Measurements from ENCODE around the gene F7.

F7 gene

DNA sequence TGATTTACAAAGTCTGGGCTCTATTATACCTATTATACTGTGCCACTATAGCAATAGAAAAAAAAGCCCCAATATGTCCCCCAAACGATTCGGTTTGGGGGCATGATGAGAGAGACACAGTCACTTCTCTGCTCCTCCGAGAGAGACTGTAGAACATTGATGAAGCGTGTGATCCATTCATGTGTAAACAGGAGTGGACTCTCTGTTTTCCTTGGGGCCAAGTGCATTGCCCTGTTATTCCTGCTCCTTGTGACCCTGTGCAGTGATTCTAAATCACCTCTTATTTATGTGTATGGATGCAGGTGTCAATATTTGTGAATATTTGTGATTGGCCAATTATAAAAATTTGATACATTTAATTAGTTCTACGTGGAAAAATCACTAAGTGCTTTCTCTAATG is 34.0 kb downstream of the F7 start:
- no peak for DNase-seq (ENCODE audit: insufficient read length)
- FAIRE-seq, result no peak
- no peak for TF ChIP-seq POLR2AphosphoS5 (IDR thresholded peaks at IDR 0.05; ENCODE audit: low read depth, low read length)
- no peak for TF ChIP-seq TAF1 (IDR thresholded peaks at IDR 0.05; ENCODE audit: borderline replicate concordance, low read depth, low read length)
- TF ChIP-seq POLR2A (IDR thresholded peaks at IDR 0.05; ENCODE audit: low read depth, low read length), result no peak

DNA sequence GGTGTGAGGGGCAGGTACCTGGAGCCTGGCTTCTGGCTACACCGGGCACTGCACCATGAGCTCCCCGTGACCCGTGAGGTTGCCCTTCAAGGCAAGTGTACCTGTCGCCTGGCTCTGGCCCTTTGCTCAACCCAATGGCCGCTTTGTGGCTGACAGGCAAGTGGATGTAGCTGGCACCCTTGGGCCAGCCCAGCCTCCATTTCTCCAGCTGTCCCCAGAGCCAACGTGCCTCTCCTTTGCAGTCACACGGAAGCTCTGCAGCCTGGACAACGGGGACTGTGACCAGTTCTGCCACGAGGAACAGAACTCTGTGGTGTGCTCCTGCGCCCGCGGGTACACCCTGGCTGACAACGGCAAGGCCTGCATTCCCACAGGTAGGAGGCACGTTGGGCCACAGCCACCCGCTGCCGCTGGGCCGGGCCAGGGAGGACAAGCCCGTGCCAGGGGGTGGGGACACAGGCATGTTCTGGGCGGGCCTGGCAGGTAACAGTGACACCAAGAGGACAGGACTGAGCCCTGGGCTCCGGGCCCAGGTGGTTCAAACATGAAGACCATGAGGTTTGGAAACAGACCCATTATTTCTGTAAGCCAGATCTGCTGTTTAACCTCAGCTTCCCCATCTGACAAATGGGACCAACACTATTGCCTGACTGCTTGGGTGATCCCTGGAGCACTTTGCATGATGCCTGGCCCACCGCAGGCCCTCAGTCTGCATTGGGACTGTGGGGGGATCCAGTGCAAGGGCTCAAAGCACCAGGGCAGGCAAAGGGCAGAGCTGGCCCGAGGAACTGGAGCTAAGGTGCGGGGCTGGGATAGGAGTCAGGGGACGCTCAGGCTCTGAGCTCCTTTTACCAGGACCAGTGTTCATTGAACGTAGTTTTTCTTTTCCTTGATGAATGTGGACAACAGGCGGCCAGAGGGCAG is 35.3 kb downstream of the F7 start:
- TF ChIP-seq TAF1 (IDR thresholded peaks at IDR 0.05; ENCODE audit: borderline replicate concordance, low read depth, low read length), result no peak
- no peak for TF ChIP-seq POLR2AphosphoS5 (IDR thresholded peaks at IDR 0.05; ENCODE audit: low read depth, low read length)
- no peak for TF ChIP-seq POLR2A (IDR thresholded peaks at IDR 0.05; ENCODE audit: low read depth, low read length)
- no peak for FAIRE-seq
- no peak for DNase-seq (ENCODE audit: insufficient read length)

DNA sequence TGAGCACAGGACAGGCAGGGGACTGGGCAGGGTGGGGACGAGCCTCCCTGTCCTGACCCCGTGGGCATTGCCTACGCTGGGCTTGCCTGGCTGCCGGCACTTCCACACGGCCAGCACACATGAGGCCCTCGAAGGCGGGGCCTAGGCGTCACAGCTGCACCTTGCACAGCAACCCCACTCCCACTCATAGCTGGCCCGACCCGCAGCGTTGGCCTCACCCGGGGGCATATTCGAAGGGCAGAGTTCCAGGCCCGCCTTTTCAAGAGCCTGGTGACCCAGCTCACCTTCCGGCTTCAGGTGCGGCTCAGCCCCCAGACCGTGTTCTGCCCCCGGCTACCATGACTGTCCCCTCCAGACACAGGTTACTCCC is 36.0 kb downstream of the F7 start:
- no peak for DNase-seq (ENCODE audit: insufficient read length)
- no peak for FAIRE-seq
- TF ChIP-seq TAF1 (IDR thresholded peaks at IDR 0.05; ENCODE audit: borderline replicate concordance, low read depth, low read length) (no peak), POLR2A (IDR thresholded peaks at IDR 0.05; ENCODE audit: low read depth, low read length) (no peak), POLR2AphosphoS5 (IDR thresholded peaks at IDR 0.05; ENCODE audit: low read depth, low read length) (no peak)

DNA sequence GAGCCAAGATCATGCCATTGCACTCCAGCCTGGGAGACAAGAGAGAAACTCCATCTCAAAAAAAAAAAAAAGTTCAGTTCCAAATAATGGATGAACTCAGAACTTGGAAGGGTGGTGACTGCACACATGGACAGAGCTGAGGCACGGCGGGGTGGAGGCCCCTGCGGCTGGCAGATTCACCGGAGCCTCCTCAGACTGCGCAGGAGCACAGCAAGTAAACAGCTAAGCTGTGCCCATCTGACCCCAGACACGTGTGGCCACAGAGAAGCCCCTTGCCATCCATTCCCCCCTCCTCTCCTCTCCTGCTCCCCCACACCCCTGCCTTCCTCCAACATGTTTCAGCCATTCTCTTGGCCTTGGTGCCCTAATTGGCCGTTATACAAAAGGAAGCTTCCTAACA is 37.3 kb downstream of the F7 start:
- no peak for DNase-seq (ENCODE audit: insufficient read length)
- no peak for TF ChIP-seq TAF1 (IDR thresholded peaks at IDR 0.05; ENCODE audit: borderline replicate concordance, low read depth, low read length)
- no peak for TF ChIP-seq POLR2A (IDR thresholded peaks at IDR 0.05; ENCODE audit: low read depth, low read length)
- TF ChIP-seq POLR2AphosphoS5 (IDR thresholded peaks at IDR 0.05; ENCODE audit: low read depth, low read length), result no peak
- FAIRE-seq, result no peak

DNA sequence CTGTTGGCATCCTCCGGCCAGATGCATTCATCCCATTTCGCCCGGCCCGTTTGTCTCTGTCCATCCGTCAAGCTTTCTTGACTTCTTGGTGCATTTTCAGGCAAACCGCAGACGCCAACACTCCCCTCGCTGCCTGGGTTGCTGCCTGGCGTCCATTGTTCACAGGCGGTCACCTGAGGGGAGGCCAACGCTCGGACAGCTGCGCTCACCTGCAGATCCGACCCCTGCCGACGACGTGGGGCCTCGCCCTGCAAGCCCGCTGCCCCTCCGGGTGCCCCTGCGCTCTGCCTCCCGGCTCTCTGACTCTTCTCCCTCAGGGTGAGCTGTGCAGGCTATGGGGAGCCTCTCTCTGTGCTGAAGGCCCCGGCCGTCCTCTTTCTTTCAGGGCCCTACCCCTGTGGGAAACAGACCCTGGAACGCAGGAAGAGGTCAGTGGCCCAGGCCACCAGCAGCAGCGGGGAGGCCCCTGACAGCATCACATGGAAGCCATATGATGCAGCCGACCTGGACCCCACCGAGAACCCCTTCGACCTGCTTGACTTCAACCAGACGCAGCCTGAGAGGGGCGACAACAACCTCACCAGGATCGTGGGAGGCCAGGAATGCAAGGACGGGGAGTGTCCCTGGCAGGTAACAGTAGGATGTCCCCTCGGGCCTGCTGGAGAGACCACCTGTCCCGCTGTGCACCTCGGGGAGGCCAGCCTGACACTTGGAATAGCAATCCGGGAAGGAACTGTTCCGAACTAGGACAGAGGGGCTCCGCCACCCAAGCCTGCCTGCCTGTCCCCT is 38.1 kb downstream of the F7 start:
- DNase-seq (ENCODE audit: insufficient read length), result no peak

DNA sequence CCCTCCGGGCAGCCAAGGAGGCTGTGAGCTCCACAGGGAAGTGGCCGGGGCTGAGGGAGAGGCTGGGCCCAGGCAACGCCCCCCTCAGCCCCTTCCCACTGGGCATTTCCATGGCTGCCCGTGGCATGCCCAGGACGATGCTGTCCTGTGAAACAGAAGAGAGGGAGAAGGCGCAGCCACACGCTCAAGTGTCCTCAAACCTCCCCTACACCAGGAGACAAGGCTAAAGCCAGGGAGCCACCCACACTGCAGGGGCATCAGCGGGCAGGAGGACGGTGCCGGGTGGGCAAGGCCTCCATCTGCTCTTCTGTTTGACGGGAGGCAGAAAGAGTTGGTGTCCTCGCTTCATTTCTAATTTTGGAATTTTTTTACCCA is 38.7 kb downstream of the F7 start:
- DNase-seq (ENCODE audit: insufficient read length) (no peak), FAIRE-seq (no peak)
- TF ChIP-seq TAF1 (IDR thresholded peaks at IDR 0.05; ENCODE audit: borderline replicate concordance, low read depth, low read length) (no peak), POLR2A (IDR thresholded peaks at IDR 0.05; ENCODE audit: low read depth, low read length) (no peak), POLR2AphosphoS5 (IDR thresholded peaks at IDR 0.05; ENCODE audit: low read depth, low read length) (no peak)

More for the DNA sequence above, 38.1 kb downstream of the F7 start:
- no peak for TF ChIP-seq POLR2A (IDR thresholded peaks at IDR 0.05; ENCODE audit: low read depth, low read length)
- no peak for TF ChIP-seq POLR2AphosphoS5 (IDR thresholded peaks at IDR 0.05; ENCODE audit: low read depth, low read length)
- no peak for TF ChIP-seq TAF1 (IDR thresholded peaks at IDR 0.05; ENCODE audit: borderline replicate concordance, low read depth, low read length)
- FAIRE-seq, result no peak

DNA sequence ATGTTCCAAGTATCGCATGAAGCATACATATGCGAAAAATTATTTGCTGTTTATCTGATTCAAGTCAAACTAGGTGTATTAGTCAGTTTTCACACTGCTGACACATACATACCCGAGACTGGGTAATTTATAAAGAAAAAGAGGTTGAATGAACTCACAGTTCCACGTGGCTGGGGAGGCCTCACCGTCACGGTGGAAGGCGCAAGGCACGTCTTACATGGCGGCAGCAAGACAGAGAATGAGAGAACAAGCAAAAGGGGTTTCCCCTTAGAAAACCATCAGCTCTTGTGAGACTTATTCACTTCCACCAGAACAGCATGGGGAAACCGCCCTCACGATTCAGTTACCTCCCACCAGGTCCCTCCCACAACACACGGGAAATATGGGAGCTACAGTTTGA is 39.9 kb downstream of the F7 start:
- no peak for FAIRE-seq
- DNase-seq (ENCODE audit: insufficient read length), result no peak
- no peak for TF ChIP-seq TAF1 (IDR thresholded peaks at IDR 0.05; ENCODE audit: borderline replicate concordance, low read depth, low read length)
- no peak for TF ChIP-seq POLR2A (IDR thresholded peaks at IDR 0.05; ENCODE audit: low read depth, low read length)
- TF ChIP-seq POLR2AphosphoS5 (IDR thresholded peaks at IDR 0.05; ENCODE audit: low read depth, low read length), result no peak

DNA sequence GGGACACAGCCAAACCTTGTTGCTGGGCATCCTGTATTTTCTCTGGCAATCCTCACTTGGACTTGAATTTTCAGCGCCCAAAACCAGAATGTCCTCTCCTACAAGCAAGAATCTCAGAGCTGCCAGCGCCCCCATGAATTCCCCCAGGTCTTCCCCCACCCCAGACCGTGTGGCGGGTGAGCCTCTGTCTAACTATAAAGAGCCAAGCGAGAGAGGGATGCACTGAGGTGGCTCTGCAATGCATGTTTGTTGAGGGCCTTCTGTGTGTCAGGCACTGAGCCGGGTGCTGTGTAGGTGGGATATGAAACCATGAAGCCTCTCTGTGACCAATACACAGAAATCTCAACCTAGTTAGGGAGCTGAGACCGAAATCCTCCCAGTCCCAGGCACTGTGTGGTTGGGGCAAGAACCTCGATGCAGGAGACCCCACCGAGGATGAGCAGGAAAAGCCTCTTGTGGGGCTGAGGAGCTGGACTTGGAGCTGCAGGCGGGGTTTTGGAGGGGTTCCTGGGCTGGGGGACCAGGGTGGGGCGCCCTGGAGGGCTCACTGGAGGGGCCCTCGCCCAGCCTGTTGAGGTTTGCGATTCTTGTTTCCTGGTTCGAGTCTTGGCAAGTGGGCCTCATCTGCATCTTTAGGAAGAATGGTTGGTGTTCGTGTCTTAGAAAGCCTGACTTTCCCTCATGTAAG is 40.5 kb downstream of the F7 start:
- DNase-seq (ENCODE audit: insufficient read length) (no peak), FAIRE-seq (no peak)
- TF ChIP-seq POLR2A (IDR thresholded peaks at IDR 0.05; ENCODE audit: low read depth, low read length) (no peak), TAF1 (IDR thresholded peaks at IDR 0.05; ENCODE audit: borderline replicate concordance, low read depth, low read length) (no peak), POLR2AphosphoS5 (IDR thresholded peaks at IDR 0.05; ENCODE audit: low read depth, low read length) (no peak)

DNA sequence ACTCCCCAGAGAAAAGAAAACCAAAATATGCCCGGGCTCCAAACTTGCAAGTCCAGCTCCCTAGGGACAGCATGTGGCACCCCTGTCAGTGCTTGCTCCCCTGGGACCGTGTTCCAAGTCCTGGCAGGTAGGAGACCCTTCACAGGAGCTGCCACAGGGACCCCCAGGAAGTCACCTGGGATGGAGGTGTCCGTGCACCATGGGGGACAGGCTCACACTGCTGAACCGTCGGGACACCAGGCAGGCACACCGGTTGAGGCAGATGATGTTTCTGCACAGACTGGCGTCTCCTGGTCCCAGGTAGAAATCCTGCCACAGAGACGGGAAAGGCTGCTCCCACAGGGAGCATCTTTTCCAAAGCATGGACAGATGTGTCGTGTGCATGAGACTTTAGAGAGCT is 41.2 kb downstream of the F7 start:
- DNase-seq (ENCODE audit: insufficient read length), result no peak
- no peak for FAIRE-seq
- TF ChIP-seq POLR2A (IDR thresholded peaks at IDR 0.05; ENCODE audit: low read depth, low read length), result no peak
- no peak for TF ChIP-seq POLR2AphosphoS5 (IDR thresholded peaks at IDR 0.05; ENCODE audit: low read depth, low read length)
- no peak for TF ChIP-seq TAF1 (IDR thresholded peaks at IDR 0.05; ENCODE audit: borderline replicate concordance, low read depth, low read length)

DNA sequence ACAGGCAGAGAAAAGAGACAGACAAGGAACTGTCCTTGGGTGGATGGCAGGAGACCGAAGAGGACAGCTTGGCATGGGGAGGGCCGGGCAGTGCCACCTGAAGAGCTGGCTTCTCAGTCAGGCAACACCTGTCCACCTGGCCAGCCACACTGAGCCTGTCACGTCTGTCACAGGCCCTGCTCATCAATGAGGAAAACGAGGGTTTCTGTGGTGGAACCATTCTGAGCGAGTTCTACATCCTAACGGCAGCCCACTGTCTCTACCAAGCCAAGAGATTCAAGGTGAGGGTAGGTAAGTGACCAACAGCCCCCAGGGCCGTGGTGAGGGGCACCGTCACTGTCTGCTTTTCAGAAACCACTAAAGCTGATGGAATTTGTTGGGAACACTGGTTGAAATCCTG is 41.6 kb downstream of the F7 start:
- DNase-seq (ENCODE audit: insufficient read length), result no peak
- TF ChIP-seq POLR2A (IDR thresholded peaks at IDR 0.05; ENCODE audit: low read depth, low read length) (no peak), TAF1 (IDR thresholded peaks at IDR 0.05; ENCODE audit: borderline replicate concordance, low read depth, low read length) (no peak), POLR2AphosphoS5 (IDR thresholded peaks at IDR 0.05; ENCODE audit: low read depth, low read length) (no peak)
- no peak for FAIRE-seq

DNA sequence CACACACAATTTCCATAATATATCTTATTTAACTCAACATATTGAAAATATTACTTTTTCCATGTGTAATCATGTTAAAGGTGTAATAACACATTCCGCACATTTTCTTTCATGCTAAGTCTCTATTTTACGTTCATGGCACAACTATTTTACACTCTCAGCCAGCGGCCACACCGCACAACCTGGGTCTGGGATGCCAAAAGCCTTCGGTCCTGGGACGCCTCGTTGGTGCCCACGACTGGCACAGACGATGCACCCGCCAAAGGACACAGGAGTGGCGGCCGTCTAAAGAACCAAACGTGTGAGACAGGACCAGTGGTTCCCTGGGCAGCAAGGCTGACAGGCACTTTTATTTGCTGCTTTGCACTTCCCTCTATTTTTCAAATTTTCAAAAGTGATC is 42.8 kb downstream of the F7 start:
- DNase-seq (ENCODE audit: insufficient read length) (no peak), FAIRE-seq (no peak)
- no peak for TF ChIP-seq POLR2AphosphoS5 (IDR thresholded peaks at IDR 0.05; ENCODE audit: low read depth, low read length)
- TF ChIP-seq TAF1 (IDR thresholded peaks at IDR 0.05; ENCODE audit: borderline replicate concordance, low read depth, low read length), result no peak
- TF ChIP-seq POLR2A (IDR thresholded peaks at IDR 0.05; ENCODE audit: low read depth, low read length), result no peak
